ENCODE measurements around the gene NHSL1. TPM values are rescaled to one million over a fixed set of nuclear protein-coding genes. Genes with fewer than 3 reads are reported as not detected.

Gene NHSL1
- total and polyA plus RNA-seq, 2 of the 8 experiments (the other 6 are each of a cell fraction or from before 2014, with no cell fraction given): 7.2 to 32.4 TPM

DNA sequence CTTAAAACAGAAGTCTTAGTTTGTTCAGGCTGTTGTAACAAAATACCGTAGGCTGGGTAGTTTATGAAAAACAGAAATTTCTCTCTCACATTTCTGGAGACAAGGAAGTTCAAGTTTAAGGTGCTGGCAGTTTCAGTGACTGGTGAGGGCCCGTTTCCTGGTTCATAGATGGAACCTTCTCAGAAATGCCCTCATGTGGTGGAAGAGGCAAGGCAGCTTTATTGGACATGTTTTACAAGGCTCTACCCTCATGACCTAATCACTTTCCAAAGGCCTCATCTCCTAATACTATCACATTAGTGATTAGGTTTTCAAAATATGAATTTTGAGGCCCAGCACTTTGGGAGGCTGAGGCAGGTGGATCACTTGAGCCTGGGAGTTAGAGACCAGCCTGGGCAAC is 92.9 kb downstream of the NHSL1 start (continued):
- TF ChIP-seq RFX5 (IDR thresholded peaks at IDR 0.05; ENCODE audit: borderline replicate concordance, low read depth, low read length) (no peak), POLR2AphosphoS5 (IDR thresholded peaks at IDR 0.05; ENCODE audit: low read depth, low read length) (no peak), SRF (IDR thresholded peaks at IDR 0.05; ENCODE audit: low read depth, low read length) (no peak)
